ENCODE data around the gene MCRIP1.

Gene MCRIP1, protein sequence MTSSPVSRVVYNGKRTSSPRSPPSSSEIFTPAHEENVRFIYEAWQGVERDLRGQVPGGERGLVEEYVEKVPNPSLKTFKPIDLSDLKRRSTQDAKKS

DNA sequence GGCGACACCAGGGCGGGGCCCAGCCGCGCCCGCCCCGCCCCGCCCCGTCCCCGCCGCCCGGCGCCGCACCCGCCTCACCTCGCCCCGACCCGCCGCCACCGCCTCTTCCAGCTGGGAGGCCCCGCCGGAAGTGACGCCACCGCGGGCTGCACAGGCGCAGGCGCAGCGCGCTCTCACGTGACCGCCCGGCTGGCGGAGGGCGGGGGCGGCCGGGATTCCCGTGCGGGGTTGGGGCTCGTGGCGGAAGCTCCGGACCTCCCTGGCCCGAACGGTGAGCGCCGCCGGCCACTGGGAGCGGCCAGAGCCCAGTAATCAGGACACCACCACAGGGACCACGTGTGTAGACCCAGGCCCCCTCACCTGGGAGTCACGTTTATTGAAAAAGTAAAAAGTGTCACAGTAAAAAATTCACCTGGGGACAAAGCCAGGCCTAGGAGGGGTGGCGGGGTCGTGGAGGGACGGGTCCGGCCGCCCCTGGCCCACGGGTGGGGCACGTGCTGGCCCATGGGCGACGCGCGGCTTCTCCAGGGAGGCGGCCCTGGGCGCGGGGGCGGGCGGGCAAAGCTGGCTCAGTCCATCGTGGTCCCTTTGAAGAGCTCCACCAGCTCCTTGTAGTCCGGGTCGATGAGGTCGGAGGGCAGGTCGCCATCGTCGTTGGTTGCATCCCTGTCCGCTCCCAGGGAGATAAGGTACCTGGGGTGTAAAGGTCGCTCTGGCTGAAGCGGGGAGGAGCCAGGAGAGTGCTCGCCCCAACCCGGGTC, at the start of gene MCRIP1:
TSS of gene MCRIP1 (minus strand) at position 132 of the 761 bp plus-strand sequence. CDS start 8,785 bp downstream, outside the sequence.
- DNase-seq (ENCODE audit: low read depth), result peak; percentile 93
- no peak for TF ChIP-seq CTCF (IDR thresholded peaks at IDR 0.05; ENCODE audit: low read length, missing control alignments)
- H3K4me3 ChIP-seq (replicated peaks; ENCODE audit: low read depth, low read length), result peak within 1 kb of the TSS; percentile 76

- no peak for TF ChIP-seq CTCF (IDR thresholded peaks at IDR 0.05; ENCODE audit: low read length, missing control alignments)
- no peak overlapping the region for H3K4me3 ChIP-seq (replicated peaks; ENCODE audit: low read depth, low read length)
- no peak for DNase-seq (ENCODE audit: low read depth)
Observed at GRCh38 chr17:81879121-81879520, 46.0 kb upstream of the MCRIP1 start.

DNA sequence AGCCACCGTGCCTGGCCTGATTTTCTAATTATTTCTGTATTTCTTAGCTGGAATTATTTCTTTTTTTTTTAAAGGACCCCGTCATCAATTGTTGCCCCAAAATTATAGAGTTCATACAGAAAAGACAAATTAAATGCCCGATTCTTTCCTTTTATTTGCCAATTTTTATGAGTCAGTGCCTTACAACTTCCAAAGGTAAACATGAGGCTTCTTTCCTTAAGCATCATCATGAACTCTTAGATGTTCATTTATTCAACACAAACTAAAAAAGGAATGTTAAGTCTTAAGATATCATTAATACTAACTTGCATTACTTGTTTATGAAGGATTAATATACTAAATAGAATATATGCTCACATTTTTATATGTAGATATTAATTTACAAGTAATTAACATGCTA, 45.2 kb upstream of the MCRIP1 start:
- no peak for DNase-seq (ENCODE audit: low read depth)
- no peak for TF ChIP-seq CTCF (IDR thresholded peaks at IDR 0.05; ENCODE audit: low read length, missing control alignments)
- H3K4me3 ChIP-seq (replicated peaks; ENCODE audit: low read depth, low read length), result no peak overlapping the region

GRCh38 chr17:81877569-81877968, 44.5 kb upstream of the MCRIP1 start:
- TF ChIP-seq CTCF (IDR thresholded peaks at IDR 0.05; ENCODE audit: low read length, missing control alignments), result no peak
- DNase-seq (ENCODE audit: low read depth), result no peak
- no peak overlapping the region for H3K4me3 ChIP-seq (replicated peaks; ENCODE audit: low read depth, low read length)

GRCh38 chr17:81871387-81872230, 38.5 kb upstream of the MCRIP1 start:
- H3K4me3 ChIP-seq (replicated peaks; ENCODE audit: low read depth, low read length), result peak overlapping the region; percentile 86
- TF ChIP-seq CTCF (IDR thresholded peaks at IDR 0.05; ENCODE audit: low read length, missing control alignments), result no peak
- DNase-seq (ENCODE audit: low read depth), result peak; percentile 90

GRCh38 chr17:81870981-81871386, 37.9 kb upstream of the MCRIP1 start, which contains the start of gene ARHGDIA:
Gene ARHGDIA, minus strand, starts transcription at chr17:81871337. Its CDS starts 1,407 bp downstream, at chr17:81869930.
- TF ChIP-seq CTCF (IDR thresholded peaks at IDR 0.05; ENCODE audit: low read length, missing control alignments), result no peak
- DNase-seq (ENCODE audit: low read depth), result no peak
- peak within 1 kb of the TSS; percentile 86 for H3K4me3 ChIP-seq (replicated peaks; ENCODE audit: low read depth, low read length)

All from fibroblast of pulmonary artery (primary cell).